ELF-1 (cell line): ENCODE measurements around the gene KCNJ14.
A peak's percentile ranks its signal among the peaks of the same experiment; 100 is the strongest.
"Not testable (repeated sequence)": the region's sequence is repeated elsewhere in the genome, so short reads cannot be mapped to it uniquely, and the experiment has no call there.

Experiments
- DNase-seq: peaks from one replicate; pipeline ENCODE4 v3.0.0-alpha.2; 2016; ENCODE audit warnings: low read depth, low spot score

The KCNJ14 gene

GRCh38 chr19:48487948-48488347 is 32.6 kb downstream of the KCNJ14 start:
- no peak for DNase-seq

- not testable (repeated sequence) for DNase-seq
Observed at GRCh38 chr19:48488478-48488877, 33.1 kb downstream of the KCNJ14 start.

- DNase-seq, result peak; percentile 93
Observed at GRCh38 chr19:48489608-48490216, 34.3 kb downstream of the KCNJ14 start.

GRCh38 chr19:48490981-48491792 is 35.8 kb downstream of the KCNJ14 start:
- no peak for DNase-seq

- peak; percentile 90 for DNase-seq
Observed at GRCh38 chr19:48491793-48492123, 36.4 kb downstream of the KCNJ14 start.

- DNase-seq, result peak; percentile 98
Observed at GRCh38 chr19:48492925-48493717, 37.7 kb downstream of the KCNJ14 start.

- DNase-seq, result no peak
Observed at GRCh38 chr19:48493718-48494401, 38.5 kb downstream of the KCNJ14 start.

- DNase-seq, result no peak
Observed at GRCh38 chr19:48495396-48495795, 40.0 kb downstream of the KCNJ14 start.

- DNase-seq, result no peak
Observed at GRCh38 chr19:48496959-48497727, 41.8 kb downstream of the KCNJ14 start.

GRCh38 chr19:48497728-48498594 is 42.6 kb downstream of the KCNJ14 start:
- DNase-seq, result no peak

- DNase-seq, result no peak
Observed at GRCh38 chr19:48498595-48499311, 43.4 kb downstream of the KCNJ14 start.

GRCh38 chr19:48499316-48500090 is 44.1 kb downstream of the KCNJ14 start:
- DNase-seq, result no peak

- DNase-seq, result no peak
Observed at GRCh38 chr19:48500830-48501493, 45.6 kb downstream of the KCNJ14 start.

- DNase-seq, result peak; percentile 98
Observed at GRCh38 chr19:48501494-48502349, 46.3 kb downstream of the KCNJ14 start.

- DNase-seq, result no peak
Observed at GRCh38 chr19:48502350-48503018, 47.1 kb downstream of the KCNJ14 start.

- DNase-seq, result peak; percentile 59
Observed at GRCh38 chr19:48506138-48506733, 50.9 kb downstream of the KCNJ14 start.
